HEK293 (cell line): ENCODE data around the gene CAMK2D.

Experiments
- CTCF ChIA-PET: fragments of 350-600 bp; formaldehyde crosslinking; extraction: SDS; loops from one replicate; lab custom pipeline; 2021; ENCODE audit warnings: antibody characterized with exemption; lab: Yijun Ruan, JAX
- POLR2A ChIA-PET: fragments of 300-600 bp; formaldehyde crosslinking; extraction: SDS; loops from one replicate; lab custom pipeline; 2020; ENCODE audit warnings: antibody characterized with exemption, inconsistent platforms; lab: Yijun Ruan, JAX
- H3K27ac ChIP-seq: fragments of 200-500 bp; sonication (Bioruptor generic); 2 replicates; pipeline ENCODE4 v1.5.1; 2014; ENCODE audit warnings: low read depth, low read length, control low read depth, inconsistent platforms; ENCODE audit errors: extremely low read depth
- H3K36me3 ChIP-seq, 2 experiments: fragments of 200-500 bp in 1 of 2; sonication (Bioruptor generic) in 1 of 2; 1 replicate in 1 of 2; 2 replicates in 1 of 2; pipeline ENCODE4 v1.5.1; 2014 to 2017; ENCODE audit warnings: inconsistent platforms in 2 of 2, low read length in 2 of 2; ENCODE audit not compliant: control insufficient read depth in 2 of 2, insufficient read depth in 1 of 2
- H3K4me1 ChIP-seq: fragments of 200-500 bp; sonication (Bioruptor generic); 2 replicates; pipeline ENCODE4 v1.5.1; 2014; ENCODE audit warnings: mild to moderate bottlenecking, low read length, inconsistent platforms; ENCODE audit not compliant: control insufficient read depth, insufficient read depth
- H3K4me3 ChIP-seq: 2 replicates; pipeline ENCODE4 v1.5.1; 2011; ENCODE audit warnings: low read depth, mild to moderate bottlenecking, control low read depth, low read length, moderate library complexity
- H3K9me3 ChIP-seq: fragments of 200-500 bp; sonication (Bioruptor generic); 2 replicates; pipeline ENCODE4 v1.5.1; 2014; ENCODE audit warnings: low read depth, low read length, inconsistent platforms; ENCODE audit not compliant: control insufficient read depth, insufficient read depth
- KLF1 ChIP-seq: fragments of 450-650 bp; formaldehyde crosslinking; IDR thresholded peaks from 2 replicates; pipeline ENCODE4 v1.5.1; 2016; ENCODE audit warnings: missing biosample characterization, missing genetic modification characterization
- ZBTB17 ChIP-seq: fragments of 450-650 bp; formaldehyde crosslinking; IDR thresholded peaks from 2 replicates; pipeline ENCODE4 v1.5.1; 2016; ENCODE audit warnings: missing biosample characterization, missing genetic modification characterization
- ZBTB20 ChIP-seq: fragments of 450-650 bp; formaldehyde crosslinking; IDR thresholded peaks from 2 replicates; pipeline ENCODE4 v1.5.1; 2016; ENCODE audit warnings: missing biosample characterization, missing genetic modification characterization
- ZFP37 ChIP-seq: fragments of 450-650 bp; formaldehyde crosslinking; IDR thresholded peaks from 2 replicates; pipeline ENCODE4 v1.5.1; 2016; ENCODE audit warnings: missing biosample characterization, missing genetic modification characterization
- ZNF132 ChIP-seq: fragments of 450-650 bp; formaldehyde crosslinking; IDR thresholded peaks from 2 replicates; pipeline ENCODE4 v1.5.1; 2017; ENCODE audit warnings: missing biosample characterization, missing genetic modification characterization, borderline replicate concordance
- ZNF146 ChIP-seq: fragments of 450-650 bp; formaldehyde crosslinking; IDR thresholded peaks from 2 replicates; pipeline ENCODE4 v1.5.1; 2016; ENCODE audit warnings: missing biosample characterization, missing genetic modification characterization
- ZNF16 ChIP-seq: fragments of 450-650 bp; formaldehyde crosslinking; IDR thresholded peaks from 2 replicates; pipeline ENCODE4 v1.5.1; 2016; ENCODE audit warnings: low read depth, missing biosample characterization, missing genetic modification characterization
- ZNF169 ChIP-seq: fragments of 450-650 bp; formaldehyde crosslinking; IDR thresholded peaks from 2 replicates; pipeline ENCODE4 v1.5.1; 2016; ENCODE audit warnings: missing biosample characterization, missing genetic modification characterization
- ZNF211 ChIP-seq: fragments of 450-650 bp; formaldehyde crosslinking; IDR thresholded peaks from 2 replicates; pipeline ENCODE4 v1.5.1; 2016; ENCODE audit warnings: low read depth, missing biosample characterization, missing genetic modification characterization
- ZNF214 ChIP-seq: fragments of 450-650 bp; formaldehyde crosslinking; IDR thresholded peaks from 2 replicates; pipeline ENCODE4 v1.5.1; 2017; ENCODE audit warnings: missing biosample characterization, mild to moderate bottlenecking, missing genetic modification characterization, borderline replicate concordance
- ZNF23 ChIP-seq: fragments of 450-650 bp; formaldehyde crosslinking; IDR thresholded peaks from 2 replicates; pipeline ENCODE4 v1.5.1; 2016; ENCODE audit warnings: missing biosample characterization, missing genetic modification characterization, borderline replicate concordance
- ZNF341 ChIP-seq: fragments of 450-650 bp; formaldehyde crosslinking; IDR thresholded peaks from 2 replicates; pipeline ENCODE4; 2016; ENCODE audit warnings: low read depth, missing biosample characterization, missing genetic modification characterization
- ZNF366 ChIP-seq: fragments of 450-650 bp; formaldehyde crosslinking; conservative IDR thresholded peaks from 2 replicates; pipeline ENCODE4 v1.5.1; 2016; ENCODE audit warnings: missing biosample characterization, missing genetic modification characterization
- ZNF423 ChIP-seq: fragments of 450-650 bp; formaldehyde crosslinking; IDR thresholded peaks from 2 replicates; pipeline ENCODE4 v1.5.1; 2016; ENCODE audit warnings: missing biosample characterization, missing genetic modification characterization
- ZNF501 ChIP-seq: fragments of 450-650 bp; formaldehyde crosslinking; IDR thresholded peaks from 2 replicates; pipeline ENCODE4 v1.5.1; 2016; ENCODE audit warnings: missing biosample characterization, missing genetic modification characterization
- ZNF585B ChIP-seq: fragments of 450-650 bp; formaldehyde crosslinking; IDR thresholded peaks from 2 replicates; pipeline ENCODE4 v1.5.1; 2016; ENCODE audit warnings: missing biosample characterization, missing genetic modification characterization
- ZNF610 ChIP-seq: fragments of 450-650 bp; formaldehyde crosslinking; IDR thresholded peaks from 2 replicates; pipeline ENCODE4 v1.5.1; 2016; ENCODE audit warnings: missing biosample characterization, missing genetic modification characterization, borderline replicate concordance
- ZNF623 ChIP-seq: fragments of 450-650 bp; formaldehyde crosslinking; IDR thresholded peaks from 2 replicates; pipeline ENCODE4 v1.5.1; 2016; ENCODE audit warnings: missing biosample characterization, missing genetic modification characterization
- ZNF777 ChIP-seq: fragments of 450-650 bp; formaldehyde crosslinking; IDR thresholded peaks from 2 replicates; pipeline ENCODE4 v1.5.1; 2017; ENCODE audit warnings: missing biosample characterization, missing genetic modification characterization, borderline replicate concordance
- ZNF830 ChIP-seq: fragments of 450-650 bp; IDR thresholded peaks from 2 replicates; pipeline ENCODE4 v1.5.0; 2018; ENCODE audit warnings: missing biosample characterization, missing genetic modification characterization, low read depth, mild to moderate bottlenecking, moderate library complexity
- TF ChIP-seq, protein P1 (sequence below): fragments of 450-650 bp; formaldehyde crosslinking; IDR thresholded peaks from 2 replicates; pipeline ENCODE4 v1.5.1; 2016; ENCODE audit warnings: missing biosample characterization, missing genetic modification characterization
- TF ChIP-seq, protein P2 (sequence below): fragments of 450-650 bp; formaldehyde crosslinking; IDR thresholded peaks from 2 replicates; pipeline ENCODE4 v1.5.1; 2016; ENCODE audit warnings: missing biosample characterization, missing genetic modification characterization
- TF ChIP-seq, protein P3 (sequence below): fragments of 450-650 bp; formaldehyde crosslinking; IDR thresholded peaks from 2 replicates; pipeline ENCODE4 v1.5.1; 2016; ENCODE audit warnings: missing biosample characterization, missing genetic modification characterization
- TF ChIP-seq, protein P4 (sequence below): fragments of 450-650 bp; formaldehyde crosslinking; IDR thresholded peaks from 2 replicates; pipeline ENCODE4 v1.5.1; 2016; ENCODE audit warnings: missing biosample characterization, missing genetic modification characterization

The CAMK2D gene

DNA sequence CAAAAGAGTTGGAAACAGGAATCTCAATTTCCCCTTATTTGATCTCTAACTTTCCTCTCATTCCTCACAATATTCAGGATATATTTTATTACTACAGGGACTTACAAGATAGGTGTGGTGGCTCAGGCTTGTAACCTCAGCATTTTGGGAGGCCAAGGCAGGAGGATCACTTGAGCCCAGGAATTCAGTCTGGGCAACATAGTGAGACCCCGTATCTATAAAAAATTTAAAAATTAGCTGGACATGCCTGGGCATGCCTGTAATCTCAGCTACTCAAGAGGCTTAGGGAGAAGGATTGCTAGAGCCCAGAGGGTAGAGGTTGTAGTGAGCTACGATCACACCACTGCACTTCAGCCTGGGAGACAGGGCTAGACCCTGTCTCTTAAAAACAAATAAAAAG, 200.4 kb downstream of the CAMK2D start (continued):
- TF ChIP-seq, protein P1, sequence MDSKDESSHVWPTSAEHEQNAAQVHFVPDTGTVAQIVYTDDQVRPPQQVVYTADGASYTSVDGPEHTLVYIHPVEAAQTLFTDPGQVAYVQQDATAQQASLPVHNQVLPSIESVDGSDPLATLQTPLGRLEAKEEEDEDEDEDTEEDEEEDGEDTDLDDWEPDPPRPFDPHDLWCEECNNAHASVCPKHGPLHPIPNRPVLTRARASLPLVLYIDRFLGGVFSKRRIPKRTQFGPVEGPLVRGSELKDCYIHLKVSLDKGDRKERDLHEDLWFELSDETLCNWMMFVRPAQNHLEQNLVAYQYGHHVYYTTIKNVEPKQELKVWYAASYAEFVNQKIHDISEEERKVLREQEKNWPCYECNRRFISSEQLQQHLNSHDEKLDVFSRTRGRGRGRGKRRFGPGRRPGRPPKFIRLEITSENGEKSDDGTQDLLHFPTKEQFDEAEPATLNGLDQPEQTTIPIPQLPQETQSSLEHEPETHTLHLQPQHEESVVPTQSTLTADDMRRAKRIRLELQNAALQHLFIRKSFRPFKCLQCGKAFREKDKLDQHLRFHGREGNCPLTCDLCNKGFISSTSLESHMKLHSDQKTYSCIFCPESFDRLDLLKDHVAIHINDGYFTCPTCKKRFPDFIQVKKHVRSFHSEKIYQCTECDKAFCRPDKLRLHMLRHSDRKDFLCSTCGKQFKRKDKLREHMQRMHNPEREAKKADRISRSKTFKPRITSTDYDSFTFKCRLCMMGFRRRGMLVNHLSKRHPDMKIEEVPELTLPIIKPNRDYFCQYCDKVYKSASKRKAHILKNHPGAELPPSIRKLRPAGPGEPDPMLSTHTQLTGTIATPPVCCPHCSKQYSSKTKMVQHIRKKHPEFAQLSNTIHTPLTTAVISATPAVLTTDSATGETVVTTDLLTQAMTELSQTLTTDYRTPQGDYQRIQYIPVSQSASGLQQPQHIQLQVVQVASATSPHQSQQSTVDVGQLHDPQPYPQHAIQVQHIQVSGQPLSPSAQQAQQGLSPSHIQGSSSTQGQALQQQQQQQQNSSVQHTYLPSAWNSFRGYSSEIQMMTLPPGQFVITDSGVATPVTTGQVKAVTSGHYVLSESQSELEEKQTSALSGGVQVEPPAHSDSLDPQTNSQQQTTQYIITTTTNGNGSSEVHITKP = no peak
- TF ChIP-seq ZNF23 (tag by site-specific recombination) (no peak), ZNF423 (tag by site-specific recombination) (no peak), ZNF501 (tag by site-specific recombination) (no peak), ZNF16 (tag by site-specific recombination) (no peak)
- TF ChIP-seq, all 188 proteins: peak for 0

DNA sequence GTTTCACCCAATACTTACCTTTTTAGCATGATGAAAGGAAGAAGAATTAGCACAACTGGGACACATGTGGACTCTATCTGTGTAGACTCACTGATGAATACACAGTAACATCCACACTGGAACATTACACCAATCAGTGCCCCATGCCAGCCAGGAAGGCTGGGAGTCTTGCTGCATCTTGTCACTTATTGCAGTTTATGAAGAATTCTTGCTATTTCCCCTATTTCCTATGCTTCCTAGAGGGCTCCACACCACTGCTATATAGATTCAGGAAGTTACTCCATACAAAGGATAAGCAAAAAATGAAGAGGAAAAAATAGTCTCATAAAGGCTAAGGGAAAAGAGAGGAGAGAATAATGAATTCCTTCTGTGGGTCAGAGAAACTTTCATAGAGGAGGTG, 201.0 kb downstream of the CAMK2D start:
- CTCF ChIA-PET = interaction anchor here (0.5 to 1.7 kb wide), 2 partner anchors 13 to 124 kb away, joined by 3 to 4 read pairs; no protein-coding TSS in a partner anchor
- H3K36me3 ChIP-seq = no peaks in the 10 kb centered on the region

DNA sequence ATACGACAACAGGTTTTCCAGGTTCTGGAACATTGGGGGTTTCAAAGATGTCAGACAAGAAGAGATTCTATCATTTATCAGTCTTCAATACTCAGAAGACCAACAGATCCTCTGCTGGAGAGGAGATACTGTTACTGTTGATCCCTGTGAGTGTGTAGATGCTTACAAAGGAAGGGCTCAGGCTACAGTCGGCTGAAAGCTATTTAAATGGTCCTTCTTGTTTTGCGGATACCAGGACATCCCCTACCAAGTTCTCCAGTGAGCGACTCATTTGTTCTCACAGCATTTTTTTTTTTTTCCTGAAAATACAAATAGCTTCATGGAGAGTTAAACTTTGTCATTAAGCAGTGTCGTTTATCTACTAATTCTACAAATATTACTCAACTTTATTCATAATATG, 201.6 kb downstream of the CAMK2D start:
- Histone ChIP-seq H3K27ac (no peak overlapping the region), H3K9me3 (no peaks in the 10 kb centered on the region), H3K4me3 (no peak overlapping the region), H3K4me1 (peaks cover 2% of the 10 kb centered on the region; the same call in 1 of the 2 replicates), H3K36me3 (no peaks in the 10 kb centered on the region)
- TF ChIP-seq ZNF366 (tag by site-specific recombination) (no peak), ZNF777 (no peak), ZNF585B (tag by site-specific recombination) (no peak), ZNF610 (tag by site-specific recombination) (no peak), ZBTB20 (tag by site-specific recombination) (no peak), ZFP37 (tag by site-specific recombination) (no peak), ZNF211 (tag by site-specific recombination) (no peak), ZNF169 (no peak), ZNF146 (tag by site-specific recombination) (no peak), KLF1 (tag by site-specific recombination) (no peak)
- TF ChIP-seq, protein P2, sequence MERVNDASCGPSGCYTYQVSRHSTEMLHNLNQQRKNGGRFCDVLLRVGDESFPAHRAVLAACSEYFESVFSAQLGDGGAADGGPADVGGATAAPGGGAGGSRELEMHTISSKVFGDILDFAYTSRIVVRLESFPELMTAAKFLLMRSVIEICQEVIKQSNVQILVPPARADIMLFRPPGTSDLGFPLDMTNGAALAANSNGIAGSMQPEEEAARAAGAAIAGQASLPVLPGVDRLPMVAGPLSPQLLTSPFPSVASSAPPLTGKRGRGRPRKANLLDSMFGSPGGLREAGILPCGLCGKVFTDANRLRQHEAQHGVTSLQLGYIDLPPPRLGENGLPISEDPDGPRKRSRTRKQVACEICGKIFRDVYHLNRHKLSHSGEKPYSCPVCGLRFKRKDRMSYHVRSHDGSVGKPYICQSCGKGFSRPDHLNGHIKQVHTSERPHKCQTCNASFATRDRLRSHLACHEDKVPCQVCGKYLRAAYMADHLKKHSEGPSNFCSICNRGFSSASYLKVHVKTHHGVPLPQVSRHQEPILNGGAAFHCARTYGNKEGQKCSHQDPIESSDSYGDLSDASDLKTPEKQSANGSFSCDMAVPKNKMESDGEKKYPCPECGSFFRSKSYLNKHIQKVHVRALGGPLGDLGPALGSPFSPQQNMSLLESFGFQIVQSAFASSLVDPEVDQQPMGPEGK (tag by site-specific recombination) = no peak
- CTCF ChIA-PET = interaction anchor here (1.7 kb wide), 1 partner anchor 12 kb away, joined by 4 read pairs; no protein-coding TSS in a partner anchor
- POLR2A ChIA-PET = no interaction called here

More for the DNA sequence above, 201.0 kb downstream of the CAMK2D start:
- H3K4me3 ChIP-seq = no peak overlapping the region
- no peak overlapping the region for H3K27ac ChIP-seq
- no peaks in the 10 kb centered on the region for H3K9me3 ChIP-seq
- POLR2A ChIA-PET = no interaction called here
- TF ChIP-seq ZBTB17 (tag by site-specific recombination) (no peak), ZNF132 (tag by site-specific recombination) (no peak), ZNF830 (tag by site-specific recombination) (no peak), ZNF341 (tag by site-specific recombination) (no peak), ZNF214 (tag by site-specific recombination) (no peak), ZNF623 (no peak)
- TF ChIP-seq, protein P3, sequence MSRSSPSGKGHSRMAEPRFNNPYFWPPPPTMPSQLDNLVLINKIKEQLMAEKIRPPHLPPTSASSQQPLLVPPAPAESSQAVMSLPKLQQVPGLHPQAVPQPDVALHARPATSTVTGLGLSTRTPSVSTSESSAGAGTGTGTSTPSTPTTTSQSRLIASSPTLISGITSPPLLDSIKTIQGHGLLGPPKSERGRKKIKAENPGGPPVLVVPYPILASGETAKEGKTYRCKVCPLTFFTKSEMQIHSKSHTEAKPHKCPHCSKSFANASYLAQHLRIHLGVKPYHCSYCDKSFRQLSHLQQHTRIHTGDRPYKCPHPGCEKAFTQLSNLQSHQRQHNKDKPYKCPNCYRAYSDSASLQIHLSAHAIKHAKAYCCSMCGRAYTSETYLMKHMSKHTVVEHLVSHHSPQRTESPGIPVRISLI (tag by site-specific recombination) = no peak
- TF ChIP-seq, protein P4, sequence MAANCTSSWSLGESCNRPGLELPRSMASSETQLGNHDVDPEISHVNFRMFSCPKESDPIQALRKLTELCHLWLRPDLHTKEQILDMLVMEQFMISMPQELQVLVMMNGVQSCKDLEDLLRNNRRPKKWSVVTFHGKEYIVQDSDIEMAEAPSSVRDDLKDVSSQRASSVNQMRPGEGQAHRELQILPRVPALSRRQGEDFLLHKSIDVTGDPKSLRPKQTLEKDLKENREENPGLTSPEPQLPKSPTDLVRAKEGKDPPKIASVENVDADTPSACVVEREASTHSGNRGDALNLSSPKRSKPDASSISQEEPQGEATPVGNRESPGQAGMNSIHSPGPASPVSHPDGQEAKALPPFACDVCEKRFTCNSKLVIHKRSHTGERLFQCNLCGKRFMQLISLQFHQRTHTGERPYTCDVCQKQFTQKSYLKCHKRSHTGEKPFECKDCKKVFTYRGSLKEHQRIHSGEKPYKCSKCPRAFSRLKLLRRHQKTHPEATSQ (tag by site-specific recombination) = no peak
- H3K4me1 ChIP-seq = peaks cover 3% of the 10 kb centered on the region; the same call in 1 of the 2 replicates
